Endothelial cell of umbilical vein (primary cell): ENCODE data around the gene C3orf20. TPM values are rescaled to one million over a fixed set of nuclear protein-coding genes. Genes with fewer than 3 reads are reported as not detected.

Source experiments
- BruUV-seq: library from RNA; stranded (reverse); fragments of 400-500 nt; replicated peaks from 2 replicates; lab custom pipeline; 2021; lab: Mats Ljungman, UMichigan
- CTCF ChIA-PET: fragments of 300-600, 350-600 bp; sonication (Branson Sonifier 250); formaldehyde crosslinking; loops from one replicate; lab custom pipeline; 2021; ENCODE audit warnings: antibody characterized with exemption, inconsistent platforms; lab: Charles Lee
- POLR2A ChIA-PET: fragments of 300-600, 350-600 bp; sonication (Branson Sonifier 250); formaldehyde crosslinking; loops from one replicate; lab custom pipeline; 2021; ENCODE audit warnings: antibody characterized with exemption, inconsistent platforms; lab: Charles Lee
- DNase-seq: peaks from one replicate; pipeline ENCODE4 v3.0.0-alpha.2; 2011; ENCODE audit warnings: low read depth, low spot score
- FAIRE-seq: peaks from 2 replicates; lab custom pipeline; 2011; peaks lifted over from hg19 to GRCh38; lab: Jason Lieb, UNC
- H2AFZ ChIP-seq: 2 replicates; pipeline ENCODE4 v1.6.0; 2012; ENCODE audit warnings: low read depth, low read length, control low read depth, inconsistent platforms
- H3K27ac ChIP-seq: 2 replicates; pipeline ENCODE4 v1.5.1; 2011; ENCODE audit warnings: low read depth, mild to moderate bottlenecking, control low read depth, low read length, moderate library complexity; ENCODE audit not compliant: insufficient read depth
- H3K27me3 ChIP-seq, 2 experiments: 2 replicates each; pipeline versions ENCODE4 v1.6.0 to v1.6.1; 2011; ENCODE audit warnings: low read length in 2 of 2, mixed read lengths in 1 of 2; ENCODE audit not compliant: control insufficient read depth in 2 of 2, insufficient read depth in 2 of 2
- H3K36me3 ChIP-seq, 2 experiments: 2 replicates in 1 of 2; 3 replicates in 1 of 2; pipeline ENCODE4 v1.5.1; 2011; ENCODE audit warnings: low read length in 2 of 2, mild to moderate bottlenecking in 1 of 2, moderate library complexity in 1 of 2; ENCODE audit not compliant: control insufficient read depth in 2 of 2, insufficient read depth in 2 of 2; ENCODE audit errors: extremely low read depth in 1 of 2
- H3K4me1 ChIP-seq: 3 replicates; pipeline ENCODE4 v1.5.1; 2011; ENCODE audit warnings: mild to moderate bottlenecking, low read length; ENCODE audit not compliant: control insufficient read depth, insufficient read depth; ENCODE audit errors: extremely low read depth
- H3K4me2 ChIP-seq: 2 replicates; pipeline ENCODE4 v1.6.1; 2011; ENCODE audit warnings: low read length, control low read depth, mixed read lengths; ENCODE audit not compliant: insufficient read depth
- H3K4me3 ChIP-seq, 3 experiments: fragments of 200-600 bp in 1 of 3; sonication (generic), shearing (Covaris generic) in 1 of 3; replicated peaks in 1 of 3; 2 replicates each; pipeline ENCODE4 v1.5.1; 2011 to 2016; ENCODE audit warnings: control low read depth in 3 of 3, low read length in 3 of 3, mild to moderate bottlenecking in 2 of 3, inconsistent platforms in 1 of 3, low read depth in 1 of 3, moderate library complexity in 1 of 3; ENCODE audit not compliant: insufficient read depth in 1 of 3
- H3K79me2 ChIP-seq: 2 replicates; pipeline ENCODE4 v1.6.0; 2012; ENCODE audit warnings: low read length, inconsistent platforms; ENCODE audit not compliant: control insufficient read depth, insufficient read depth
- H3K9ac ChIP-seq: replicated peaks from 2 replicates; pipeline ENCODE3; 2011; ENCODE audit warnings: low read length, control low read depth; ENCODE audit not compliant: insufficient read depth; ENCODE audit errors: extremely low read depth
- H3K9me1 ChIP-seq: replicated peaks from 3 replicates; pipeline ENCODE4 v1.6.0; 2011; ENCODE audit warnings: mild to moderate bottlenecking, low read length; ENCODE audit not compliant: control insufficient read depth, insufficient read depth; ENCODE audit errors: extremely low read depth
- H3K9me3 ChIP-seq: replicated peaks from 2 replicates; pipeline ENCODE4 v1.5.1; 2012; ENCODE audit warnings: low read length, inconsistent platforms; ENCODE audit not compliant: control insufficient read depth, insufficient read depth
- H4K20me1 ChIP-seq: replicated peaks from 2 replicates; pipeline ENCODE3; 2011; ENCODE audit warnings: mild to moderate bottlenecking, low read length; ENCODE audit not compliant: control insufficient read depth, insufficient read depth; ENCODE audit errors: extremely low read depth
- EZH2 ChIP-seq: IDR thresholded peaks from 2 replicates; pipeline ENCODE4 v1.6.1; 2012; ENCODE audit warnings: borderline replicate concordance, low read depth, mild to moderate bottlenecking, moderate library complexity, low read length, inconsistent platforms; ENCODE audit not compliant: severe bottlenecking
- FOS ChIP-seq: IDR thresholded peaks from 2 replicates; pipeline ENCODE4 v1.6.1; 2011; ENCODE audit warnings: mild to moderate bottlenecking, low read length, moderate library complexity, borderline replicate concordance; ENCODE audit not compliant: insufficient read depth
- GATA2 ChIP-seq: IDR thresholded peaks from 2 replicates; pipeline ENCODE4 v1.7.0; 2011; ENCODE audit warnings: low read depth, mild to moderate bottlenecking, moderate library complexity, mixed read lengths, low read length; ENCODE audit not compliant: insufficient read length, insufficient read depth
- JUN ChIP-seq: IDR thresholded peaks from 2 replicates; pipeline ENCODE4 v1.6.1; 2011; ENCODE audit warnings: borderline replicate concordance, low read depth; ENCODE audit not compliant: insufficient read length, insufficient read depth
- MYC ChIP-seq: IDR thresholded peaks from one replicate; pipeline ENCODE4 v1.6.1; 2011; ENCODE audit warnings: mild to moderate bottlenecking, low read depth, low read length
- POLR2A ChIP-seq: IDR thresholded peaks from 2 replicates; pipeline ENCODE4 v1.6.1; 2012; ENCODE audit warnings: low read depth, mild to moderate bottlenecking, control low read depth, low read length
- POLR2AphosphoS5 ChIP-seq: IDR thresholded peaks from 2 replicates; pipeline ENCODE4 v1.6.1; 2012; ENCODE audit warnings: low read depth, mild to moderate bottlenecking, control low read depth, low read length, moderate library complexity; ENCODE audit not compliant: insufficient read depth
- dilution Hi-C: fragments of 300-500 bp; cut with MboI; formaldehyde crosslinking; loops from one replicate; pipeline ENCODE4 v1.15.0; 2019; ENCODE audit warnings: low sequenced_read_pairs; ENCODE audit not compliant: extremely low pct_ligation_motif_present
- intact Hi-C: fragments of 100-400 bp; cut with micrococcal nuclease; formaldehyde crosslinking; loops from one replicate; pipeline ENCODE4 v1.10.0; 2022
- polyA plus RNA-seq, 4 experiments: library from polyadenylated mRNA; depleted of rRNA in 3 of 4; stranded (reverse) in 3 of 4; unstranded in 1 of 4; fragments of >200 nt; gene quantifications; 2 replicates each; pipeline versions ENCODE4 v1.2.1 to v1.2.3, GENCODE V29; 2011 to 2012; ENCODE audit warnings: missing spikeins in 1 of 4
- total RNA-seq: library from RNA; stranded (reverse); gene quantifications from 2 replicates; pipeline ENCODE4 v1.2.3, GENCODE V29; 2021
- TF ChIP-seq, protein P1 (sequence below), 2 donors: IDR thresholded peaks; 1 replicate in 1 of 2; 2 replicates in 1 of 2; pipeline ENCODE4 v1.5.1; 2011; ENCODE audit warnings: low read length in 2 of 2, mild to moderate bottlenecking in 2 of 2, moderate library complexity in 2 of 2, control low read depth in 1 of 2, inconsistent platforms in 1 of 2, low read depth in 1 of 2; ENCODE audit not compliant: insufficient read depth in 1 of 2; ENCODE audit errors: extremely low read depth in 1 of 2
- TF ChIP-seq, protein P2 (sequence below): IDR thresholded peaks from 2 replicates; pipeline ENCODE4 v1.6.1; 2011; ENCODE audit not compliant: insufficient read depth, insufficient read length

The C3orf20 gene
- total and polyA plus RNA-seq, 2 donors (not counting 3 experiments of a cell fraction or from before 2014, with no cell fraction given), result not detected

DNA sequence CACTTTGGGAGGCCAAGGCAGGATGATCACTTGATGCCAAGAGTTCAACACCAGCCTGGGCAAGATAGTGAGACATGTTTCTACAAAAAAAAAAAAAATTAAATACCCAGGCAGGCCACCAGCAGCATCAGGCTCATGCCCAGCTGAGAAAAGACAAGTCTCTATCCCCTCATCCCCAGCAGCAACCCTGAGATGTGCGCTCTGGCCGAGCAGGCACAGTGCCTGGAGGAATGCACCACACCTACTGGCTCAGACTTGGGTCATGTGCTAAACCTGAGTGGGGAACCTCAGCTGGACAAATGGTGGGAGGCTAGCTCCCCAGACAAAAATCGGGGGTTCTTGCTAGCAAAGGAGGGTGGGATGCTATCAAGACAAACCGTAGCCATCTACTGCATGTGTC, 33.6 kb upstream of the C3orf20 start:
- no peaks in the 10 kb centered on the region for H3K79me2 ChIP-seq
- intact Hi-C loops, result no loop called here
- CTCF ChIA-PET, result no interaction called here

DNA sequence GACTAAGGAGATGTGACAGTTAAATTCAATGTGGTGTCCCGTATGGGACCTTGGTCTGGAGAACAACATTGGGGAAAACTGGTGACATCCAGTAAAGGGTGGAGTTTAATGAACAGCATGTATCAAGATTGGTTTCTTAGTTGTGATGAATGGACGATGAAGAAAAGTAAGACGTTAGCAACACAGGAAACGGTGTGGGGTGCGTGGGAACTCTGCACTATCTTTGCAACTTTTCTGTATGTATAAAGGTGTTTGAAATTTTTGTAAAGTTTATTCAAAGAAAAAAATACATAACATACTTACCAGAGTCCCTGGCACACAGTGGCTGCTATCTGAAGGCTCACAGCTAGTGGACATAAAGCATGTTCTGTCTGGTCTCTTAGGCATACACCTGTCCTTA, 29.5 kb upstream of the C3orf20 start:
- no peak overlapping the region for H3K27ac ChIP-seq
- H3K27me3 ChIP-seq, result peaks cover 11 to 14% of the 10 kb centered on the region in 2 experiments
- dilution Hi-C loops (no loop called here), intact Hi-C loops (no loop called here)
- H3K4me1 ChIP-seq, result no peaks in the 10 kb centered on the region
- H2AFZ ChIP-seq, result no peak overlapping the region
- no peak overlapping the region for H3K4me3 ChIP-seq
- no peaks in the 10 kb centered on the region for H4K20me1 ChIP-seq
- TF ChIP-seq POLR2A, result no peak
- TF ChIP-seq, protein P1, sequence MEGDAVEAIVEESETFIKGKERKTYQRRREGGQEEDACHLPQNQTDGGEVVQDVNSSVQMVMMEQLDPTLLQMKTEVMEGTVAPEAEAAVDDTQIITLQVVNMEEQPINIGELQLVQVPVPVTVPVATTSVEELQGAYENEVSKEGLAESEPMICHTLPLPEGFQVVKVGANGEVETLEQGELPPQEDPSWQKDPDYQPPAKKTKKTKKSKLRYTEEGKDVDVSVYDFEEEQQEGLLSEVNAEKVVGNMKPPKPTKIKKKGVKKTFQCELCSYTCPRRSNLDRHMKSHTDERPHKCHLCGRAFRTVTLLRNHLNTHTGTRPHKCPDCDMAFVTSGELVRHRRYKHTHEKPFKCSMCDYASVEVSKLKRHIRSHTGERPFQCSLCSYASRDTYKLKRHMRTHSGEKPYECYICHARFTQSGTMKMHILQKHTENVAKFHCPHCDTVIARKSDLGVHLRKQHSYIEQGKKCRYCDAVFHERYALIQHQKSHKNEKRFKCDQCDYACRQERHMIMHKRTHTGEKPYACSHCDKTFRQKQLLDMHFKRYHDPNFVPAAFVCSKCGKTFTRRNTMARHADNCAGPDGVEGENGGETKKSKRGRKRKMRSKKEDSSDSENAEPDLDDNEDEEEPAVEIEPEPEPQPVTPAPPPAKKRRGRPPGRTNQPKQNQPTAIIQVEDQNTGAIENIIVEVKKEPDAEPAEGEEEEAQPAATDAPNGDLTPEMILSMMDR (IDR thresholded peaks at IDR 0.05; ENCODE audit: extremely low read depth in 1 of 2, insufficient read depth in 1 of 2, low read depth in 1 of 2, low read length in 2 of 2), result no peak
- TF ChIP-seq MYC, result no peak
- no peak for TF ChIP-seq FOS
- TF ChIP-seq, protein P2, sequence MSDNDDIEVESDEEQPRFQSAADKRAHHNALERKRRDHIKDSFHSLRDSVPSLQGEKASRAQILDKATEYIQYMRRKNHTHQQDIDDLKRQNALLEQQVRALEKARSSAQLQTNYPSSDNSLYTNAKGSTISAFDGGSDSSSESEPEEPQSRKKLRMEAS, result no peak
- no peak for TF ChIP-seq GATA2
- TF ChIP-seq EZH2, result no peak
- TF ChIP-seq JUN, result no peak
- TF ChIP-seq POLR2AphosphoS5, result no peak
- H3K9me3 ChIP-seq, result no peaks in the 10 kb centered on the region
- H3K79me2 ChIP-seq, result no peaks in the 10 kb centered on the region
- DNase-seq (no peak), FAIRE-seq (no peak)
- POLR2A ChIA-PET, result no interaction called here
- CTCF ChIA-PET, result interaction anchor here (1.9 kb wide), 1 partner anchor 9 kb away, joined by 7 read pairs; no protein-coding TSS in a partner anchor
- no peaks in the 10 kb centered on the region for H3K36me3 ChIP-seq
- no peak overlapping the region for H3K4me2 ChIP-seq
- no peak overlapping the region for H3K9ac ChIP-seq
- no peaks in the 10 kb centered on the region for H3K9me1 ChIP-seq
- BruUV-seq, result no TSS peak

More for the DNA sequence above, 33.6 kb upstream of the C3orf20 start:
- H3K9me3 ChIP-seq, result no peaks in the 10 kb centered on the region
- no peaks in the 10 kb centered on the region for H4K20me1 ChIP-seq
- H3K27me3 ChIP-seq, result peaks cover 10 to 14% of the 10 kb centered on the region in 2 experiments
- no peak overlapping the region for H2AFZ ChIP-seq
- POLR2A ChIA-PET, result no interaction called here
- TF ChIP-seq POLR2AphosphoS5 (no peak), JUN (no peak), POLR2A (no peak)
- TF ChIP-seq, protein P1 (IDR thresholded peaks at IDR 0.05; ENCODE audit: extremely low read depth in 1 of 2, insufficient read depth in 1 of 2, low read depth in 1 of 2, low read length in 2 of 2), result no peak
- FAIRE-seq (no peak), DNase-seq (no peak)
- no peaks in the 10 kb centered on the region for H3K4me1 ChIP-seq
- no peak overlapping the region for H3K27ac ChIP-seq
- H3K4me3 ChIP-seq, result no peak overlapping the region
- H3K9ac ChIP-seq, result no peak overlapping the region
- H3K4me2 ChIP-seq, result no peak overlapping the region
- no TSS peak for BruUV-seq
- no peaks in the 10 kb centered on the region for H3K9me1 ChIP-seq
- dilution Hi-C loops, result no loop called here
- no peaks in the 10 kb centered on the region for H3K36me3 ChIP-seq
